HG02759 (cell line): Measurements from ENCODE around the gene CD83.

Experiments
- ATAC-seq: cut with Tn5 transposase; IDR thresholded peaks from one replicate; pipeline ENCODE4 v1.9.1; 2021; ENCODE audit warnings: mild to moderate bottlenecking, moderate library complexity; ENCODE audit not compliant: unreplicated experiment

Gene CD83

GRCh38 chr6:14123386-14124111 is 6.0 kb downstream of the CD83 start:
- ATAC-seq: no peak

DNA sequence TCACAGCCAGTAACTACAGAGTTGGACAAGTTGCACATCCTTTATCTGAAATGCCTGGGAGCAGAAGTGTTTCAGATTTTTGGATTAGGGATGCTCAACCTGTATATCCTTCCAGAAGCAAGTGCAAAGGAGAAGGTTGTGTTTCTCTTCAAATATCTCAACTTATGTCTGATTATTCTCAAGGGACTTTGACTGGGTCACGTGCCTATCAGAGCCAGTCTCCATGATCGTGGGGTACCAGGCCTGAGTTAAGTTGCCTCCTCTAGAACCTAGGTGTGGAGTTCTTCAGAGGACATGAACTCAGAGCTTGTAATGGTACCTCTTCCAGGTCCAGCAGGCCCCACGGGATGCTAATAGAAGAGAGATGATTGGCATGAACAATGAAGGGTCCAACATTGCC is 7.8 kb downstream of the CD83 start:
- no peak for ATAC-seq

- no peak for ATAC-seq
Observed at GRCh38 chr6:14126191-14126590, 8.6 kb downstream of the CD83 start.

DNA sequence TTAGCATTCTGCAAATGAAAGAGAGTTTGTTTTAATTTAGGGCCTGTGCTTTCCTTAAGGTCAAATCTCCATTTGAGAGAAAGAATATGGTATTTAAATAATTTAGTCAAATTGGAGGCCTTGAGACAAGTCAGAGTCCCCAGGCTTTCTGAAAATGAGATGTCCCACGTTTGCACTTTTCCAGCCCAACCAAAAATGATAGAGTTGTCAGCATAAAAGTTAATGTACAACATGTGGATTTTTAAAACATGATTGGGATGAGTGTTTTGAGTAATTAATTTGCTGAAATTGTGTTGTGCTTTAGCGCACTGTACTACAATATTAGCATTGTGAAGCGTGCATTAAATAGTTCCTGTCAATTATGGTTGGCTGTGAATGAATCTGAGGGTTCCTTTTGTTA is 10.0 kb downstream of the CD83 start:
- no peak for ATAC-seq

DNA sequence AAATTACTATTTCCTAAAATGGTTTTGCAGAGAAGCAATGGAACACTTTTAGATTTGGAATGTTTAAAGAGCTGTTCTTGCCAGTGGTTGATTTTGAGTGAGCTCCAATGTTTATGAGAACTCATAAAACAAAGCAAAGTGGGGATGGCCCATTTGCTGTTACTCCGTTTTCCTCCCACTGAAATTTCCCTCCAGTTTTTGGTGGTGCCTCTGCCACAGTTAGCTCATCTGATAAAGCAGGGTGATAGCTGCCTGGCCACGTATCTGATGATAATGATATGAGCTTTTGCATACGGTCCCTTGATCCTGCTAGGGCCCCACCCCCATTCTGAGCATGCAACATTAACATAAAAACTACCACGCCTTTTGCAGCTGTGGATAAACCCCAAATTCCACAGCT is 10.4 kb downstream of the CD83 start:
- no peak for ATAC-seq

DNA sequence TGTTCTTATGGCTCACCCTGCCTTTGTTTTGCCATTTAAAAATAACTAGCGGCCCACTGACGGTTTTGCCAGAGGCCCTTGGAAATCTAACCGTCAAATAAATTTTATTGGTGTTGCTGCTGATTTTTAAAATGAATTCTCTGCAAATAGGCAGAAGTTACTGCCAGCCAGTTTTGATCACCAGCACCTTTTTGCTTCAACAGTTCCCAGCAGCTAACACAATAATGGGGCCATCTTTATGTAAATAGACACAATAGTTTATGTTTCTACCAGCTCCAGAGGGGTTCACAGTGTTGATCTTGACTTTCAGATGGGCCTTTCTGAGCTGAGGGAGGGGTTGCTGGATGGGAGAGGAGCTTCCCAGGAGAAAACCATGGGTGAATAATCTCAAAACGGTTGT is 11.2 kb downstream of the CD83 start:
- ATAC-seq: no peak

DNA sequence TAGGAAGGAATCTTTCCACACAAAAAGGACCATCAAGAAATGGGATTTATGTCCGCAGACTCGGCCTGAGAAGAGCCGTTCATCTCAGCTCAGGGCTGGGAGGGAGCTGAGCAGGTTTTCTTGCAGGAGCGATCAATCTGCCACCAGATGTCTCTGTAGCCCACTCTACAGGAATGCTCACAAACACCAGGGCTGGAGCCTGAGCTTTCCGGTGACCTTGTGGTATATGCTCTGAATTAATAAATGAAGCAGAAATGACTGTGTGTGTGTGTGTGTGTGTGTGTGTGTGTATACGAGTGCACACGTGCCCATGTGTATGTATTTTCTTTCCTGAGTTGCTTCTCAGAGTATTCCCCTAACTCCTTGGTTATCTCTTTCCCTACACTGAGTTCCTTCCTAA is 12.0 kb downstream of the CD83 start:
- peak; percentile 69 for ATAC-seq

GRCh38 chr6:14130435-14131075 is 13.0 kb downstream of the CD83 start:
- no peak for ATAC-seq

DNA sequence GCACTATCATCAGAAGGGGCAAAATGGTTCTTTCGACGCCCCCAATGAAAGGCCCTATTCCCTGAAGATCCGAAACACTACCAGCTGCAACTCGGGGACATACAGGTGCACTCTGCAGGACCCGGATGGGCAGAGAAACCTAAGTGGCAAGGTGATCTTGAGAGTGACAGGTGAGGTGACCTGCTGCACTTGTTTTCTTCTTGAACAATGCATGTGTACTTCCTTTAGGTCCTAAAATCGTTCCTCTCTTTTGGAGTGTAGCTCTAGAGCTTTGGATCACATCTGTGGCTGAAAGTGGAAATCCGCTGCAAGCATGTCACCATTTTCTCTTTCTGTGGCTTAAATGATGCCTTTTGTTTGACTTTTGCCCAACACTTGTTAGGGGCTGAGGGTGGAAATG is 14.0 kb downstream of the CD83 start:
- no peak for ATAC-seq

GRCh38 chr6:14132244-14132920 is 14.8 kb downstream of the CD83 start:
- ATAC-seq: no peak

- ATAC-seq: no peak
Observed at GRCh38 chr6:14132921-14133275, 15.3 kb downstream of the CD83 start.

DNA sequence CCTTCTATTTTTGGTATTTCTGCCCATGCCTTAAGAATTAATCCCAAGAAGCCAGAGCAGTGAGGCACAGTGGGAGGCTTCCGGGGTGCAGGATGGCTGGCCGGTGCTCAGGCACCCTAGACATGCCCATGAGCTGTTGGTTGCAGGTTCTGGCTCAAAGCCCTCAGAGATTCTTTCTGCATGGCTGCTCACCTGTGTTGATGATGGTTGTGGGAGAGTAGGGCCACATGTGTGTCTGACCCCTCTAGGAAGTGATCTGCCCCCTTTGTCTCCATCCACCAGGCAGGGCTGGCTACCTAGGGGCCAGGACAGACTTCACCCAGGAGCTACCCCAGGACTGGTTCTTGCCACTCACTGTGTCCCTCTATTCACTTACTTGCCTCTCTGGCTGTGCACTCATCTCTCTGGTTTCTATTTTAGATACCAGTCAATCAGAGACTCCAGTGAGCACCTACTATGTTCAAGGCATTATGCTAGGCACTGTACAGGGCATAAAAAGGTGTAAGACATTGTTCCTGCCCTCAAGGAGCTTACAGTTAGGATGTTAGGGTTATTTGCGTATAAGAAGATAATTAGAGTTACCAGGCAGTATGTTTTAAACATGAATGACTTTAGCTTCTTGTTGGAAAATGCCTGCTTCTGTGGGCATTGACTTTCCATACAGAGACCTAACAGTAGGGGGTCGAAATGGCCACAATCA is 16.8 kb downstream of the CD83 start:
- peak; percentile 57 for ATAC-seq

- no peak for ATAC-seq
Observed at GRCh38 chr6:14135893-14136539, 18.4 kb downstream of the CD83 start.

- no peak for ATAC-seq
Observed at GRCh38 chr6:14138701-14139215, 21.2 kb downstream of the CD83 start.

- no peak for ATAC-seq
Observed at GRCh38 chr6:14141351-14142062, 23.9 kb downstream of the CD83 start.

DNA sequence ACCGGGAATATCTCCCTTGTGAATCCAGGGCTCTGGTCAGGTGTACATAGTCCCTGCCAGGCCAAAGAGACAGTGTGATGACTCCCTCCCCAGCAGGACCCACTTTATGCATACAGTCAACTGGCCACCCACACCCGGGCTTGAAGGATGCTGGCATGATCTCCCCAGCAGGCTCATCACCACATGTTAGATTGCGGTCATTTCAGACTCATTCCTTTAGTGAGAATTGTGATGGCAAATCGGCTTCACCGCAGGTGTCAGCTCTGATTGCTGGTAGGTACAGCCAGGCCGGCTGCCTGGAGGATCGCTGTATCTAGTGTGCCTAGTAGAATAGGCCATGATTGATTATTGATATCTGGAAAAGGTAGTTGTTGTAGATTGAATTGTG is 24.5 kb downstream of the CD83 start:
- ATAC-seq: no peak

DNA sequence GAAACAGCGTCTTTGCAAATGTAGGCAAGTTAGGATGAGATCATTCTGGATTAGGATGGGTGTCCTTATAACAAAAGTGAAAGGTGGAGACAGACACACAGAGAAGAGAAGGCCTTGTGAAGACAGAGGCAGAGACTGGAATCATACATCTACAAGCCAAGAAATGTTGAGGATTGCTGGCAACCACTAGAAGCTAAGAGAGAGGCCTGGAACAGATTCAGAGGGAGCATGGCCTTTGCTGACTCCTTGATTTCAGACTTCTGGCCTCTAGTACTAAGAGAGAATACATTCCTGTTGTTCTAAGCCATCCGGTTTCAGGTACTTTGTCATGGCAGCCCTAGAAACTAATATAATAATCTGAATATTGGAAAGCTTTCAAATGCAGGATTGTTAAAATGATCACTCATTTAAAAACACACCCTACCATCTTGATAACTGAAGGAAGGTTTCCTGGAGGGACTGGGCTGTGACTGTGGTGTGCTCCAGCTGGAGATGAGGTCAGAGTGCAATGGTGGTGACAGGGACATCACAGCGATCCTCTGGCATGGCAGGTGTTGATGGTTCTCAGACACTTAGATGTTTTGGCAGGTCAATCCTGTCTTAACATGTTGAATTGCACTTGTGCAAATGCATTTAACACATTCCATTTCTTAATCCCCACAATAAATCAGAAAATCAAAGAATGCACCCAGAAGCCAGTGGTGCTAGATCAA is 25.1 kb downstream of the CD83 start:
- ATAC-seq: no peak

- no peak for ATAC-seq
Observed at GRCh38 chr6:14143305-14143704, 25.7 kb downstream of the CD83 start.

- peak; percentile 74 for ATAC-seq
Observed at GRCh38 chr6:14144678-14145113, 27.1 kb downstream of the CD83 start.
